SU-DHL-6 (cell line): Measurements from ENCODE around the gene COL6A1.

ENCODE experiments used
- CTCF ChIP-seq: fragments of 200-600 bp; sonication (generic); IDR thresholded peaks from one replicate; pipeline ENCODE4 v1.5.1; 2017; ENCODE audit warnings: antibody characterized with exemption, mild to moderate bottlenecking, low read length, moderate library complexity; ENCODE audit not compliant: insufficient read depth, poor library complexity, severe bottlenecking
- EZH2phosphoT487 ChIP-seq: fragments of 200-600 bp; sonication (generic), shearing (Covaris generic); conservative IDR thresholded peaks from 2 replicates; pipeline ENCODE4 v1.6.1; 2018; ENCODE audit warnings: mild to moderate bottlenecking, antibody characterized with exemption, low read length, moderate library complexity, mixed read lengths

GRCh38 chr21:46040707-46041106 is 59.1 kb downstream of the COL6A1 start:
- no peak for TF ChIP-seq CTCF
- TF ChIP-seq EZH2phosphoT487 = no peak
